T-helper 17 cell (primary cell): ENCODE data around the gene EML6. TPM values are rescaled to one million over a fixed set of nuclear protein-coding genes. Genes with fewer than 3 reads are reported as not detected.

ENCODE experiments used
- ATAC-seq: fragments of 150-1000 bp; cut with Tn5 transposase; 2 replicates; pipeline ENCODE4 v1.10.0; 2021; ENCODE audit warnings: mild to moderate bottlenecking, moderate library complexity
- DNase-seq, 3 donors: peaks; one replicate each; pipeline versions ENCODE4 v3.0.0 to v3.0.0-alpha.2; 2020 to 2021
- H3K9me3 ChIP-seq: one replicate; pipeline ENCODE4 v1.7.0; 2013; ENCODE audit warnings: low read length, mild to moderate bottlenecking; ENCODE audit not compliant: control insufficient read depth, poor library complexity, severe bottlenecking
- H3K27ac Mint-ChIP-seq: one replicate; pipeline ENCODE4 v1.8.0; 2022; ENCODE audit warnings: mild to moderate bottlenecking, moderate library complexity, mixed read lengths
- H3K27me3 Mint-ChIP-seq: one replicate; pipeline ENCODE4 v1.8.0; 2022; ENCODE audit warnings: mixed read lengths
- H3K36me3 Mint-ChIP-seq: one replicate; pipeline ENCODE4 v1.8.0; 2022; ENCODE audit warnings: low read depth, mixed read lengths
- H3K4me1 Mint-ChIP-seq: one replicate; pipeline ENCODE4 v1.8.0; 2022; ENCODE audit warnings: mild to moderate bottlenecking, mixed read lengths
- H3K4me3 Mint-ChIP-seq: one replicate; pipeline ENCODE4 v1.8.0; 2022; ENCODE audit warnings: mild to moderate bottlenecking, moderate library complexity, mixed read lengths
- total RNA-seq, 4 donors: library from RNA in 2 of 4; stranded (reverse) in 2 of 4; gene quantifications; one replicate each; pipeline ENCODE4 v1.2.3 and lab custom pipeline; 2022 to 2026

EML6 gene
- total RNA-seq, 2 donors from 2014 or later, result 2.2 to 4.0 TPM

DNA sequence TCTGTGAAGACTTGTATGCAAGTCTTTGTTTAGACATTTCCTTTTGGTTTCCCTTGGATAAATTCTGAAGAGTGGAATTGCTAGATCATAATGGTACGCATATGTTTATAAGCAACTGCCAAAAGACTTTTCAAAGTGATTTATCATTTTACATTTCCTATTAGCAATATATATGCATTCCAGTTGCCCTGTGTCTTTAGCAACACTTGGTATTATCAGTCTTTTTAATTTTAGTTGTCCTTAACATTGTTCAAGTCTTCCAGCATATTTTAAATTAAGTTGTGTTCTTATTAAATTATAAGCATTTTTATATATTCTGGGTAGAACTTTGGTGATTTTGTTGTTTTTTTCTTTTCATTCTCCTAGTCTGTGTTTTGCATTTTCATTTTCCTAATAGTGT is 81.8 kb downstream of the EML6 start:
- no peak overlapping the region for H3K27ac Mint-ChIP-seq
- no peak for ATAC-seq
- no peaks in the 10 kb centered on the region for H3K36me3 Mint-ChIP-seq
- H3K4me1 Mint-ChIP-seq, result peaks cover 13% of the 10 kb centered on the region
- no peak for DNase-seq
- H3K4me3 Mint-ChIP-seq, result no peak overlapping the region
- no peaks in the 10 kb centered on the region for H3K9me3 ChIP-seq
- H3K27me3 Mint-ChIP-seq, result peaks cover 6% of the 10 kb centered on the region

- Mint-ChIP-seq H3K4me3 (no peak overlapping the region), H3K27ac (no peak overlapping the region), H3K36me3 (peaks cover 3% of the 10 kb centered on the region), H3K4me1 (peaks cover 13% of the 10 kb centered on the region), H3K27me3 (no peaks in the 10 kb centered on the region)
- no peaks in the 10 kb centered on the region for H3K9me3 ChIP-seq
- ATAC-seq (no peak), DNase-seq (no peak)
Observed at GRCh38 chr2:54806975-54807374, 83.5 kb downstream of the EML6 start.

- peaks cover 10% of the 10 kb centered on the region for H3K4me1 Mint-ChIP-seq
- no peaks in the 10 kb centered on the region for H3K27me3 Mint-ChIP-seq
- ATAC-seq (no peak), DNase-seq (no peak)
- no peaks in the 10 kb centered on the region for H3K9me3 ChIP-seq
- H3K36me3 Mint-ChIP-seq, result peaks cover 3% of the 10 kb centered on the region
- H3K4me3 Mint-ChIP-seq, result no peak overlapping the region
- no peak overlapping the region for H3K27ac Mint-ChIP-seq
Observed at GRCh38 chr2:54808661-54809060, 85.2 kb downstream of the EML6 start.

- Mint-ChIP-seq H3K27ac (no peak overlapping the region), H3K4me3 (no peak overlapping the region), H3K36me3 (peaks cover 3% of the 10 kb centered on the region), H3K27me3 (peaks cover 6% of the 10 kb centered on the region), H3K4me1 (peaks cover 2% of the 10 kb centered on the region)
- ATAC-seq, result no peak
- H3K9me3 ChIP-seq, result no peaks in the 10 kb centered on the region
- DNase-seq, result no peak
Observed at GRCh38 chr2:54809819-54810218, 86.4 kb downstream of the EML6 start.

DNA sequence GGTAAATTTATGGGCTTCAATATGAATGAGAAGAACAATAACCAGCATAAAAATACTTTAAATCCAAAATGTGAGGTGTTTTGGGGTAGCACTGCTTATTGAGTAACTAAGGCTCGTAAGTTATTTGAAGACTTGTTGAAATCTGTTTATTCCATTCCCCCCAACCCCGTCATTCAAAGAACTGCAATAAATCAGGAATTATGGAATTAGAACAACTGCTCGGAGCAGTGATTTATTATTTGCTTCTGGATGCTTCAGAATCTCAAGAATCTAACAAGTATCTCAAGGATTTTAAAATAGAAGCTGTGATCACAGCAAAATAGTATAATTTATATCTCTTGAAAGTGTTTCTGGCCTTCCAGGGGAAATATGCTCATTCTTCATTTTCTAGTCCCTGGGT is 86.8 kb downstream of the EML6 start:
- DNase-seq (no peak), ATAC-seq (no peak)
- Mint-ChIP-seq H3K4me3 (no peak overlapping the region), H3K27ac (no peak overlapping the region), H3K4me1 (no peaks in the 10 kb centered on the region), H3K27me3 (peaks cover 6% of the 10 kb centered on the region), H3K36me3 (peaks cover 3% of the 10 kb centered on the region)
- H3K9me3 ChIP-seq, result no peaks in the 10 kb centered on the region

DNA sequence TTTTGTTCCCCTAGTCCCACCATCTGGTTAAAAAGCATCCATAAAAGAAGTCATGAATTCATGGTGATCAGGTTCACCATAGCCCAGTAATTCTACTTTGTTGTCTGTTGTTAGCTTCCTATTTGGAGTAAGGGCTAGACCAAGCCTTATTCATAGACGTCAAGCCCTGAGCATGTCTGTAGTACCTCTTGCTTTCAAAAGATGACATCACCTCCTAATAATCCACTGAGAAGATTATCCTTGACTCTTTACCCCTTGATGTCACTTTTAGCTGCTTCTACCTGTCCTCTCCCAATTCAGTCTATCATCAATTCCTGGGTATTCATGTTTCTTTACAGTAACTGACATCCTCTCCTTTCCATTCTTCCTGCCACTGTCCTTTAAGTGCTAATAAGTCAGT is 90.1 kb downstream of the EML6 start:
- H3K4me3 Mint-ChIP-seq, result no peak overlapping the region
- no peak overlapping the region for H3K27ac Mint-ChIP-seq
- no peak for ATAC-seq
- DNase-seq, result no peak
- H3K36me3 Mint-ChIP-seq, result peaks cover 3% of the 10 kb centered on the region
- peaks cover 6% of the 10 kb centered on the region for H3K27me3 Mint-ChIP-seq
- H3K9me3 ChIP-seq, result no peaks in the 10 kb centered on the region
- H3K4me1 Mint-ChIP-seq, result no peaks in the 10 kb centered on the region

DNA sequence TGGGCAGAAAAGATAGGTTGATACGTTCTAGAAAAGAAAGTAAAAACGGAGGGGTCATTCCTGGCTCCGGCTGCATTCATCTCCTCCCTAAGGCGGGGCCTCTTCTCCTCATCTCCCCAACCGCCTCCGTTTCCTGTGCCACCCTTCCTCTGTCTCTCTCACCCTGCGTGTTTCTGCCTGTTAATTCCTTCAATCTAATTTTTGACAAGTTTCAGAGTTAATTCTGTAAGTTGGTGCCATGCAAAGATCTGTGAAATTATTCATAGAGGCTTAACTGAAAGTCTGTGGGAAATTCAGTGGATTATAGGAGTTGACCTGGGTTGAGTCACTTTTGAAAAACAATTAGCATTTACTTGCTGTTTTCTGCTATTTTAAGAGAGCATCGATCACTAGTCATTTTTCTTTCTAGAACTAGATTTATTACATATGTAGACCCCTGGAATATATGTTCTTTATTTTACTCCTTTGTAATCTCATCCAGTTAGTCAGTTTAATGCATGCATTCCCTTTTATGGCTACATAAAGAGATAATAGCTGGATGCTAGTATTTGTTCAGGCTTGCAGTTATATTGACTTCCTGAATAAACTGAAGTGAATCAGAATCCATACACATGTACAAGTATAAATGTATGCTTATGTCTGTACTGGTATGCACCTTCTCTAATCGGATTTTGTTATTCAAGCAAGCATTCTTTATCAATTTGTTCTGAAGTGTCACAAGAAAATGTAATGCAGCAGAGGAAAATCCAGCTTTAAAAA is 91.1 kb downstream of the EML6 start:
- H3K27me3 Mint-ChIP-seq, result peaks cover 6% of the 10 kb centered on the region
- no peak for DNase-seq
- no peak overlapping the region for H3K4me3 Mint-ChIP-seq
- no peak for ATAC-seq
- H3K36me3 Mint-ChIP-seq, result peaks cover 3% of the 10 kb centered on the region
- no peaks in the 10 kb centered on the region for H3K9me3 ChIP-seq
- no peaks in the 10 kb centered on the region for H3K4me1 Mint-ChIP-seq
- H3K27ac Mint-ChIP-seq, result no peak overlapping the region

DNA sequence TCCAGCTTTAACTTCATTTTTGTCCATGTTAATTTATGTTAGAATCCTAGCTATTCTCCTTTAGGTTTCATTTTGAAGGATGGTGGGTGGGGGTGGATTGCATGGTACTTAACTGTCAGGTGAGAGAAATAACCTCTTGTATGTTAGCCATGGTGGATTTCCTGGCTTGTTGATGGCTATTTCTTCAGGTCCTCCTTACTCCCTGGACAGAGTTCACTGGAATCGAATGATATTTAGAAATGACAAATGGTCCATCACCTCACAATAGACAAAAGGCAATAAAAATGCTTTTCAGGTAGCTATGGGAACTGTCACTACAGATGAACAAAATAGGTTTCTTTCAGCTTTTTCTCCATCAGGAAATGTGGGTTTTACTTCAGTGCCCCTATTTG is 91.7 kb downstream of the EML6 start:
- Mint-ChIP-seq H3K27me3 (peaks cover 6% of the 10 kb centered on the region), H3K4me3 (no peak overlapping the region), H3K4me1 (no peaks in the 10 kb centered on the region), H3K27ac (no peak overlapping the region), H3K36me3 (peaks cover 3% of the 10 kb centered on the region)
- no peak for DNase-seq
- no peak for ATAC-seq
- no peaks in the 10 kb centered on the region for H3K9me3 ChIP-seq

DNA sequence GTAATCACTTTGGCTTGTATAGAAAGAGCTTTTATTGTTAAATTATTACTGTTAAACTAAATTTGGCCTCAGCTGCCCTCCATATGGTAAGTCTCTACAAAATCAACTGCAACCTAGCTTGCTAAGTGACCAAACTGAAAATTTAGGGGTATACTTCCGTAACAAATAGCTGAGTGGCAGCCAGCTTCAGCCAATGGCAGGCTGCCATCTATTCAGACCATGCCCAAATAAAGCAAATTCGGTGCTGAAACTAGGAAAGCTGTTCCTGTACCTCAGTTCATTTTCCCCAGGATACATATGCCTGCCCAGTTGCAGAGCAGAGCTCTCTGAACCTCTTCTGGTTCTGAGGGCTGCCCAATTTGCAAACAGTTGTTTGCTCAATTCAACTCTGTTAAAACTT is 94.8 kb downstream of the EML6 start:
- Mint-ChIP-seq H3K36me3 (no peaks in the 10 kb centered on the region), H3K27me3 (peaks cover 6% of the 10 kb centered on the region), H3K4me3 (no peak overlapping the region), H3K27ac (no peak overlapping the region), H3K4me1 (no peaks in the 10 kb centered on the region)
- no peak for ATAC-seq
- no peaks in the 10 kb centered on the region for H3K9me3 ChIP-seq
- DNase-seq, result no peak

DNA sequence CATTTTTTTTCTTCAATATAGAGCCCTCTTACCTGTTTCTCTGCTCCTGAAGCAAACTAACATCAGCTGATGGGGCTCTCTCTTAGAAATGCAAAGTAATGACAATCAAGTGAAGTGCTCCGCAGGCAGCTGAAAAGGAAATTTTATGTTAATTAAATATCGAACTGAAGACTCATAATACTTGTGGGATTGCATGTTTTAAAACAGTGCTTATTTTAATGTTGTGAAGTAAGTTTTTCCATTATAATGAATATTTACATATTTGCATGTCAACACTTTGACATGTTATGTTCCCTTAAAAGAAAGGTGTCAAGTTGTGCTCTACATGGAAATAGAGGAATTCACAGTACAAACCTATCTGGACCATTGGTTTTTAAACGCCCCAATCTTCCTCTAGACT is 97.1 kb downstream of the EML6 start:
- Mint-ChIP-seq H3K4me1 (peaks cover under 1% of the 10 kb centered on the region), H3K27me3 (peaks cover 2% of the 10 kb centered on the region), H3K27ac (no peak overlapping the region), H3K4me3 (no peak overlapping the region), H3K36me3 (no peaks in the 10 kb centered on the region)
- H3K9me3 ChIP-seq, result no peaks in the 10 kb centered on the region
- ATAC-seq, result no peak
- no peak for DNase-seq

DNA sequence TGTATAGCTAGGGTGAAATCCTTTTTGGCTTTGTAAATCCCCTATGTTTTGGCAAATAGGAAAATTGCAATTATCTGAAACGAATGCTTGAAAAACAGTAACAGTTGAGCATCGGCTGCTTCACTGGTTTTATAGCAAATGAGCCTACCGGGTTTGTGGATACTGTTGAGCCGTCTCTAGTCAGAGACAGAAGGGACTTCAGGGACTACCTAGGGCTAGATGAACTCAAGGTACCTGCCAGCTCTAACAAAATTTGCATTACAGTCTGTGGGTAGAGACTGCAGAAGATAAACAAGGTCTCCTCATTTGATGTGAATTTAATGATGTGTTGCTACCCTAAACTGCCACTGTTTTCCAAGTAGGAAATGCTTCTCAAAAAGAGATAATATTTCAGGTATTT is 101.1 kb downstream of the EML6 start:
- Mint-ChIP-seq H3K4me1 (peaks cover 4% of the 10 kb centered on the region), H3K27me3 (peaks cover 8% of the 10 kb centered on the region), H3K4me3 (no peak overlapping the region), H3K27ac (no peak overlapping the region), H3K36me3 (peaks cover 3% of the 10 kb centered on the region)
- no peak for DNase-seq
- H3K9me3 ChIP-seq, result no peaks in the 10 kb centered on the region
- ATAC-seq, result no peak

GRCh38 chr2:54830546-54830945 is 107.1 kb downstream of the EML6 start:
- H3K9me3 ChIP-seq, result no peaks in the 10 kb centered on the region
- H3K27me3 Mint-ChIP-seq, result peaks cover 11% of the 10 kb centered on the region
- peaks cover 3% of the 10 kb centered on the region for H3K4me1 Mint-ChIP-seq
- H3K27ac Mint-ChIP-seq, result no peak overlapping the region
- DNase-seq, result no peak
- H3K36me3 Mint-ChIP-seq, result peaks cover 5% of the 10 kb centered on the region
- no peak for ATAC-seq
- H3K4me3 Mint-ChIP-seq, result no peak overlapping the region

DNA sequence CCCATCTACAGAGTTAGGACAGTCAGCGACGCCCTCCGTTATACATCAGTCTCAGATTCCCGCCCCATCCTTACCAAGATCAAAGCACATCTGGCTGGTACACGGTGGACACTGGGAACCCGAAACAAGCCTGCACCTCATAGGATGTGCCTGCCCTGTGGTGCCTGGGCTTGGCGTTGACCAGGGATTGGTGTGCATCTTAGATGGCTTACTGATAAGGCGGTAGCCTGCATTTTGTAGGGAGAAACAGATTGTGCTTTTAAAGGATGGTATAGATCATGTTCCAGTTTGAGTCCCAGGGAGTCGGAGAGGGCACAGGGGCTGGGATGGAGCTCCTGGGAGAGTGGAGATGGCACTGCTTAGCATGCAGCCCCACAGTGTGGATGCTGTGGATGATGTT is 108.0 kb downstream of the EML6 start:
- H3K4me3 Mint-ChIP-seq, result no peak overlapping the region
- H3K27me3 Mint-ChIP-seq, result peaks cover 5% of the 10 kb centered on the region
- peaks cover 2% of the 10 kb centered on the region for H3K36me3 Mint-ChIP-seq
- ATAC-seq, result no peak
- H3K27ac Mint-ChIP-seq, result no peak overlapping the region
- no peaks in the 10 kb centered on the region for H3K4me1 Mint-ChIP-seq
- no peak for DNase-seq
- H3K9me3 ChIP-seq, result no peaks in the 10 kb centered on the region

DNA sequence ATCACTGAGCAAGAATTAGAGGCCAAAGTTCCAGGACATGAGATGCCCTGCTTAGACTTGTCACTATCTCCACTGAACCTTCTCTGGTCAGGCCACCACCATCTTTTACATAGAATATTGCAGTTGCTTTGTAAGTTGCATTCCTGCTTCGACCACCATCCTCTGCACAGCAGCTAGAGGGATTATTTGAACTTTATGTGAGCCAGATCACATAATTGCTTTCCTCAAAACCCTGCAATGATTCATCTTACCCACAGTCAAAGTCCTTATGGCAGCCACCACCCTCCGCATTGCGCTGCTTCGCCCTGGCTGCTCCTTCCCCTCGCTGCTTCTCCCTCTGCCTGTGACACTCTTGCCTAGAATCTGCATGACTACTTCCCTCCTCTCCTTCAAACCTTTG is 111.3 kb downstream of the EML6 start:
- no peaks in the 10 kb centered on the region for H3K9me3 ChIP-seq
- ATAC-seq, result no peak
- DNase-seq, result no peak
- Mint-ChIP-seq H3K27me3 (peaks cover 18% of the 10 kb centered on the region), H3K36me3 (peaks cover 2% of the 10 kb centered on the region), H3K4me1 (peaks cover 5% of the 10 kb centered on the region), H3K4me3 (no peak overlapping the region), H3K27ac (no peak overlapping the region)
